Lower leg skin (tissue), 3 donors: ENCODE data around the gene INHBE.

Source experiments
- POLR2A ChIP-seq, 2 donors: fragments of 450-650 bp; IDR thresholded peaks; one replicate each; pipeline ENCODE4 v1.6.1; 2016 to 2017; ENCODE audit warnings: antibody characterized with exemption in 2 of 2, mild to moderate bottlenecking in 1 of 2, moderate library complexity in 1 of 2
- TF ChIP-seq, protein P1 (sequence below), 3 donors: fragments of 450-650 bp; IDR thresholded peaks; one replicate each; pipeline ENCODE4 v1.5.1; 2016; ENCODE audit warnings: antibody characterized with exemption in 3 of 3, mild to moderate bottlenecking in 3 of 3, moderate library complexity in 2 of 3

DNA sequence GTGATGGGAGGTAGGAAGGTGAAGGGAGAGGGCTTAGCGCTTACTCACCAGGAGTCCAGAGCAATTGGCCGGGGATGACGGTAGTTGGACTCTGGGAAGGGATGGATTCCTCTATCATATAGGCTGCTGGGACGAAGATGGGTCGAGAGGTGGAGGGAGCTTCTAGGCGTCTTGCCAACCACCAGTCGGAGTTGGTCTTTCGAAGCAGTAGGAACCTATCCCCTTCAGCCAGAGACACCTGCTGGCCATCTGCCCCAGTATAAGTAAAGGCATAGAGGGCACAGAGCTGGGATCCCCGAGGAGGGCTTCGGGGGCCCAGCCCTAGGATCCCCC, 23.9 kb downstream of the INHBE start:
- TF ChIP-seq, protein P1, sequence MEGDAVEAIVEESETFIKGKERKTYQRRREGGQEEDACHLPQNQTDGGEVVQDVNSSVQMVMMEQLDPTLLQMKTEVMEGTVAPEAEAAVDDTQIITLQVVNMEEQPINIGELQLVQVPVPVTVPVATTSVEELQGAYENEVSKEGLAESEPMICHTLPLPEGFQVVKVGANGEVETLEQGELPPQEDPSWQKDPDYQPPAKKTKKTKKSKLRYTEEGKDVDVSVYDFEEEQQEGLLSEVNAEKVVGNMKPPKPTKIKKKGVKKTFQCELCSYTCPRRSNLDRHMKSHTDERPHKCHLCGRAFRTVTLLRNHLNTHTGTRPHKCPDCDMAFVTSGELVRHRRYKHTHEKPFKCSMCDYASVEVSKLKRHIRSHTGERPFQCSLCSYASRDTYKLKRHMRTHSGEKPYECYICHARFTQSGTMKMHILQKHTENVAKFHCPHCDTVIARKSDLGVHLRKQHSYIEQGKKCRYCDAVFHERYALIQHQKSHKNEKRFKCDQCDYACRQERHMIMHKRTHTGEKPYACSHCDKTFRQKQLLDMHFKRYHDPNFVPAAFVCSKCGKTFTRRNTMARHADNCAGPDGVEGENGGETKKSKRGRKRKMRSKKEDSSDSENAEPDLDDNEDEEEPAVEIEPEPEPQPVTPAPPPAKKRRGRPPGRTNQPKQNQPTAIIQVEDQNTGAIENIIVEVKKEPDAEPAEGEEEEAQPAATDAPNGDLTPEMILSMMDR (IDR thresholded peaks at IDR 0.05), result no peak
- TF ChIP-seq POLR2A (IDR thresholded peaks at IDR 0.05), result no peak
